Measurements from ENCODE around the gene SIN3B.

SIN3B gene

GRCh38 chr19:16911046-16911445, 81.8 kb downstream of the SIN3B start:
- no peak for DNase-seq (ENCODE audit: low read depth in 2 of 2)

GRCh38 chr19:16912780-16913179, 83.6 kb downstream of the SIN3B start:
- DNase-seq (ENCODE audit: low read depth in 2 of 2): no peak

GRCh38 chr19:16914421-16914820, 85.2 kb downstream of the SIN3B start:
- no peak for DNase-seq (ENCODE audit: low read depth in 2 of 2)

- DNase-seq (ENCODE audit: low read depth in 2 of 2): no peak
These were observed 85.9 kb downstream of the SIN3B start for GRCh38 chr19:16915135-16915534.

- no peak for DNase-seq (ENCODE audit: low read depth in 2 of 2)
These were observed 86.5 kb downstream of the SIN3B start for GRCh38 chr19:16915734-16916133.

GRCh38 chr19:16917401-16917800, 88.2 kb downstream of the SIN3B start:
- DNase-seq (ENCODE audit: low read depth in 2 of 2): no peak

- DNase-seq (ENCODE audit: low read depth in 2 of 2): no peak
These were observed 90.3 kb downstream of the SIN3B start for GRCh38 chr19:16919496-16919895.

- DNase-seq (ENCODE audit: low read depth in 2 of 2): no peak
These were observed 91.8 kb downstream of the SIN3B start for GRCh38 chr19:16920816-16921529.

- DNase-seq (ENCODE audit: low read depth in 2 of 2): no peak
These were observed 92.8 kb downstream of the SIN3B start for GRCh38 chr19:16921766-16922591.

- DNase-seq (ENCODE audit: low read depth in 2 of 2): no peak
These were observed 93.4 kb downstream of the SIN3B start for GRCh38 chr19:16922592-16922934.

- DNase-seq (ENCODE audit: low read depth in 2 of 2): no peak
These were observed 93.8 kb downstream of the SIN3B start for GRCh38 chr19:16922949-16923348.

- DNase-seq (ENCODE audit: low read depth in 2 of 2): no peak
These were observed 98.7 kb downstream of the SIN3B start for GRCh38 chr19:16927883-16928282.

GRCh38 chr19:16928351-16928750, 99.2 kb downstream of the SIN3B start:
- no peak for DNase-seq (ENCODE audit: low read depth in 2 of 2)

- no peak for DNase-seq (ENCODE audit: low read depth in 2 of 2)
These were observed 99.7 kb downstream of the SIN3B start for GRCh38 chr19:16928916-16929315.

Measured in activated CD4-positive, alpha-beta T cell treated with anti-CD3 and anti-CD28 coated beads for 24 hours (primary cell).